Breast epithelium (tissue), 4 donors: ENCODE measurements around the gene C1orf56. TPM values are rescaled to one million over a fixed set of nuclear protein-coding genes. Genes with fewer than 3 reads are reported as not detected.

ENCODE experiments used
- DNase-seq, 2 donors: peaks; one replicate each; pipeline ENCODE4 v3.0.0-alpha.2; 2019; ENCODE audit warnings: low spot score in 2 of 2
- H3K27ac ChIP-seq, 2 donors: fragments of 200-600 bp; sonication (generic) in 1 of 2; one replicate each; pipeline ENCODE4 v1.5.1; 2016 to 2019; ENCODE audit warnings: mild to moderate bottlenecking in 1 of 2
- H3K27me3 ChIP-seq, 2 donors: fragments of 200-600 bp; sonication (generic) in 1 of 2; one replicate each; pipeline versions ENCODE4 v1.5.1 to v1.6.0; 2017 to 2019; ENCODE audit warnings: control low read depth in 1 of 2, mild to moderate bottlenecking in 1 of 2
- H3K36me3 ChIP-seq: fragments of 200-600 bp; one replicate; pipeline ENCODE4 v1.5.1; 2019
- H3K4me1 ChIP-seq, 2 donors: fragments of 200-600 bp; sonication (generic); one replicate each; pipeline ENCODE4 v1.5.1; 2016 to 2019; ENCODE audit warnings: control low read depth in 1 of 2
- H3K4me3 ChIP-seq, 3 donors: fragments of 200-600 bp; sonication (generic); 1 replicate in 2 of 3; 2 replicates in 1 of 3; pipeline ENCODE4 v1.5.1; 2016 to 2019; ENCODE audit warnings: mild to moderate bottlenecking in 3 of 3, moderate library complexity in 2 of 3
- H3K9me3 ChIP-seq, 2 donors: fragments of 200-600 bp; sonication (generic) in 1 of 2; one replicate each; pipeline ENCODE4 v1.5.1; 2016 to 2019; ENCODE audit warnings: control low read depth in 1 of 2
- POLR2A ChIP-seq: fragments of 450-650 bp; IDR thresholded peaks from one replicate; pipeline ENCODE4 v1.6.1; 2016; ENCODE audit warnings: antibody characterized with exemption, mild to moderate bottlenecking, moderate library complexity
- POLR2AphosphoS5 ChIP-seq, 3 donors: sonication (generic); formaldehyde crosslinking; IDR thresholded peaks; one replicate each; pipeline ENCODE4 v1.6.1; 2017; ENCODE audit warnings: antibody characterized with exemption in 3 of 3
- intact Hi-C: fragments of 100-400 bp; cut with DNase I; formaldehyde crosslinking; loops from one replicate; pipeline ENCODE4 v1.15.1; 2023; ENCODE audit warnings: low total_unique reads
- total RNA-seq, 3 donors: library from RNA; depleted of rRNA; stranded (reverse); fragments of >200 nt; gene quantifications; one replicate each; pipeline ENCODE4 v1.1.0, GENCODE V29; 2016
- TF ChIP-seq, protein P1 (sequence below), 3 donors: fragments of 450-650 bp; IDR thresholded peaks; one replicate each; pipeline ENCODE4 v1.5.1; 2016 to 2017; ENCODE audit warnings: antibody characterized with exemption in 3 of 3, mild to moderate bottlenecking in 3 of 3, moderate library complexity in 3 of 3

Gene C1orf56
- total RNA-seq, 3 donors from 2014 or later: 4.6 to 8.3 (median 7.6) TPM

DNA sequence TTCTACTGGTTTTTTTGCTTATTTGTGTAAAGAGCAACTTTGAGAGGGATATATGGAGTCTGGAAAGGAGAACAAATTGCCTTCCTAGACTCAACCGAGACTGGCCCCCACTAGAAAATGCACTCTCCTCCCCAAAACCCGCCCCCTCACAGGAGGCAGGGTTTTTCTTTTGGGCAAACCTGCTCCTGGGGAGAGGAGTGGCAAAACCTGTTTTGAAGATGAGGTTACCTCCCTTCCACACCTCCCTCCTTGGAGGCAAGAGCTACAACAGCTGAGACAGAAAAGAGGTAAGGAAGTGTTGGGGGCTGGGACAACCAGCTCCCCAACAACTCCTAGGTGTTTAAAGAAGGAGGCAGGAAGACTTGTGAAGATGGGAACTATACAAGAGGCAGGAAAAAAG is 11.2 kb upstream of the C1orf56 start, which contains the start of gene BNIPL:
BNIPL (plus strand) TSS at position 231 of the 400 bp plus-strand sequence; CDS start at position 371, 140 bp downstream.
- H3K27me3 ChIP-seq: no peaks in the 10 kb centered on the region
- peak within 1 kb of the TSS in 2 of 3 donors; percentile 30 to 31 for H3K4me3 ChIP-seq
- no peaks in the 10 kb centered on the region for H3K36me3 ChIP-seq
- H3K27ac ChIP-seq: peak within 1 kb of the TSS; percentile 42 to 44
- no peak for DNase-seq
- no peaks in the 10 kb centered on the region for H3K4me1 ChIP-seq
- no peaks in the 10 kb centered on the region for H3K9me3 ChIP-seq
- no peak for TF ChIP-seq POLR2A
- TF ChIP-seq, protein P1, sequence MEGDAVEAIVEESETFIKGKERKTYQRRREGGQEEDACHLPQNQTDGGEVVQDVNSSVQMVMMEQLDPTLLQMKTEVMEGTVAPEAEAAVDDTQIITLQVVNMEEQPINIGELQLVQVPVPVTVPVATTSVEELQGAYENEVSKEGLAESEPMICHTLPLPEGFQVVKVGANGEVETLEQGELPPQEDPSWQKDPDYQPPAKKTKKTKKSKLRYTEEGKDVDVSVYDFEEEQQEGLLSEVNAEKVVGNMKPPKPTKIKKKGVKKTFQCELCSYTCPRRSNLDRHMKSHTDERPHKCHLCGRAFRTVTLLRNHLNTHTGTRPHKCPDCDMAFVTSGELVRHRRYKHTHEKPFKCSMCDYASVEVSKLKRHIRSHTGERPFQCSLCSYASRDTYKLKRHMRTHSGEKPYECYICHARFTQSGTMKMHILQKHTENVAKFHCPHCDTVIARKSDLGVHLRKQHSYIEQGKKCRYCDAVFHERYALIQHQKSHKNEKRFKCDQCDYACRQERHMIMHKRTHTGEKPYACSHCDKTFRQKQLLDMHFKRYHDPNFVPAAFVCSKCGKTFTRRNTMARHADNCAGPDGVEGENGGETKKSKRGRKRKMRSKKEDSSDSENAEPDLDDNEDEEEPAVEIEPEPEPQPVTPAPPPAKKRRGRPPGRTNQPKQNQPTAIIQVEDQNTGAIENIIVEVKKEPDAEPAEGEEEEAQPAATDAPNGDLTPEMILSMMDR (IDR thresholded peaks at IDR 0.05): no peak
- no peak for TF ChIP-seq POLR2AphosphoS5 (IDR thresholded peaks at IDR 0.05)
- intact Hi-C loops: no loop called here

DNA sequence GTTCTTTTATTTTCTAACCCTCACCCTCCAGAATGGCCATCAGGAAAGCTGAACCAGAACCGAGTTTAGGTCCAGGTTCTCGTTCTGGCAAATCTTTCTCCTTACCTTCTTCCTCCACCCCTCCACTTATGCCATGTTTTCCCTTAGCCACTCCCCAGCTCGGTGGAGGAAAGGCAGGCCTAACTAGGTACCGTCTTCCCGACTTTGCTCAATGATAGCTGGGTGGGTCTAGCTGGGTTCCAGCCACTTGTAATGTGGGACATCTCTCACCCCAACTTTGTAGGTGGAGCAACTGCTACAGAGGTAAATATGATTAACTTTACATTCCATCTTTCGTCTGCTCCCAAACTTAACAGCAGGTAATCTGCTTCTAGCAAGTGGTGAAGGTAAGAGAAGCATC is 10.5 kb upstream of the C1orf56 start:
- H3K27me3 ChIP-seq: no peaks in the 10 kb centered on the region
- intact Hi-C loops: no loop called here
- no peaks in the 10 kb centered on the region for H3K4me1 ChIP-seq
- peak overlapping the region; percentile 42 to 44 for H3K27ac ChIP-seq
- TF ChIP-seq POLR2AphosphoS5 (IDR thresholded peaks at IDR 0.05) (no peak), POLR2A (no peak)
- TF ChIP-seq, protein P1 (IDR thresholded peaks at IDR 0.05): no peak
- no peak for DNase-seq
- H3K9me3 ChIP-seq: no peaks in the 10 kb centered on the region
- no peaks in the 10 kb centered on the region for H3K36me3 ChIP-seq
- peak overlapping the region in 2 of 3 donors; percentile 30 to 31 for H3K4me3 ChIP-seq

DNA sequence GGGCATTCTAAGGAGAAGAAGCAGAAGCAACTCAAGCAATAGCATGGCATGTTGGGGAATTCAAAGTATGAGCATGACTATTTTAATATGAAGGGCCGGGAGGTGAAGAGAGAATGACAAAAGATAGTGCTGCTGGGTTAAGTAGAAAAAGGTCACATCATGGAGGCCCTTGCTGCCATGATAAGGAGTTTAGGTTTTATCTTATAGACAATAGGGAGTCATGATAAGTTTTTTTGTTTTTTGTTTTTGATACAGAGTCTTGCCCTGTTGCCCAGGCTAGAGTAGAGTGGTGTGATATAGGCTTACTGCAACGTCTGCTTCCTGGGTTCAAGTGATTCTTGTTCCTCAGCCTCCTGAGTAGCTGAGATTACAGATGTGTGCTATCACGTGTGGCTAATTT is 8.0 kb upstream of the C1orf56 start:
- no peak overlapping the region for H3K27ac ChIP-seq
- no peaks in the 10 kb centered on the region for H3K4me1 ChIP-seq
- no peak overlapping the region for H3K4me3 ChIP-seq
- intact Hi-C loops: no loop called here
- H3K27me3 ChIP-seq: no peaks in the 10 kb centered on the region
- no peaks in the 10 kb centered on the region for H3K36me3 ChIP-seq
- no peaks in the 10 kb centered on the region for H3K9me3 ChIP-seq
- TF ChIP-seq POLR2AphosphoS5 (IDR thresholded peaks at IDR 0.05) (no peak), POLR2A (no peak)
- TF ChIP-seq, protein P1 (IDR thresholded peaks at IDR 0.05): no peak
- DNase-seq: no peak

DNA sequence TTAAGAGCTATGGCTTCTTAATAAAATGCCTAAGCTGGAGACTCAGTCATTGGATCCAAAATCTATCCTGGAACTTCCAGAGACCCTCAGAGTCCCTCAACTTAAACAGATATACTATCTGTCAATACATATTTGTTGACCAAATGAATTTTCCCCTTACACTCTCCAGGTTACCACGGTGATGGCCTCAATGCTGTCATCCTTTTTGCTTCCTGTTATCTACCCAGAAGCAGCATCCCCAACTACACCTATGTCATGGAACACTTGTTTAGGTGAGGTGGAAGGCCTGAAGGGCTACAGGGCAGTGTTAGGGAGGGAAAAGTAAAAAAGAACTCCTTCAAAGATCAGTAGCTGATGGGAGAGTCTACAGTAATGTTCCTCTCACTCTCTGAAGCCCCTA is 4.4 kb upstream of the C1orf56 start:
- no peak for DNase-seq
- H3K36me3 ChIP-seq: no peaks in the 10 kb centered on the region
- no peaks in the 10 kb centered on the region for H3K4me1 ChIP-seq
- intact Hi-C loops: no loop called here
- TF ChIP-seq, protein P1 (IDR thresholded peaks at IDR 0.05): no peak
- no peak for TF ChIP-seq POLR2A
- no peak for TF ChIP-seq POLR2AphosphoS5 (IDR thresholded peaks at IDR 0.05)
- no peak overlapping the region for H3K4me3 ChIP-seq
- no peak overlapping the region for H3K27ac ChIP-seq
- H3K9me3 ChIP-seq: no peaks in the 10 kb centered on the region
- H3K27me3 ChIP-seq: no peaks in the 10 kb centered on the region

DNA sequence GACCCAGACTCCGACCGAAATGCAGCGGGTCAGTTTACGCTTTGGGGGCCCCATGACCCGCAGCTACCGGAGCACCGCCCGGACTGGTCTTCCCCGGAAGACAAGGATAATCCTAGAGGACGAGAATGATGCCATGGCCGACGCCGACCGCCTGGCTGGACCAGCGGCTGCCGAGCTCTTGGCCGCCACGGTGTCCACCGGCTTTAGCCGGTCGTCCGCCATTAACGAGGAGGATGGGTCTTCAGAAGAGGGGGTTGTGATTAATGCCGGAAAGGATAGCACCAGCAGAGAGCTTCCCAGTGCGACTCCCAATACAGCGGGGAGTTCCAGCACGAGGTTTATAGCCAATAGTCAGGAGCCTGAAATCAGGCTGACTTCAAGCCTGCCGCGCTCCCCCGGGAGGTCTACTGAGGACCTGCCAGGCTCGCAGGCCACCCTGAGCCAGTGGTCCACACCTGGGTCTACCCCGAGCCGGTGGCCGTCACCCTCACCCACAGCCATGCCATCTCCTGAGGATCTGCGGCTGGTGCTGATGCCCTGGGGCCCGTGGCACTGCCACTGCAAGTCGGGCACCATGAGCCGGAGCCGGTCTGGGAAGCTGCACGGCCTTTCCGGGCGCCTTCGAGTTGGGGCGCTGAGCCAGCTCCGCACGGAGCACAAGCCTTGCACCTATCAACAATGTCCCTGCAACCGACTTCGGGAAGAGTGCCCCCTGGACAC is 534 bp downstream of the C1orf56 start:
- Histone ChIP-seq H3K27me3 (no peaks in the 10 kb centered on the region), H3K36me3 (peaks cover 6% of the 10 kb centered on the region), H3K9me3 (no peaks in the 10 kb centered on the region), H3K27ac (peak overlapping the region; percentile 89 to 96), H3K4me3 (peak overlapping the region; percentile 81 to 95 (median 83)), H3K4me1 (no peaks in the 10 kb centered on the region)
- TF ChIP-seq POLR2A (no peak), POLR2AphosphoS5 (IDR thresholded peaks at IDR 0.05) (peak in 1 of 3 donors; percentile 29)
- DNase-seq: peak; percentile 67 to 69
- intact Hi-C loops: no loop called here
